PC-9 (cell line): ENCODE data around the gene PPP1R1A. TPM values are rescaled to one million over a fixed set of nuclear protein-coding genes. Genes with fewer than 3 reads are reported as not detected.

Experiments used
- BruUV-seq: library from RNA; stranded (reverse); fragments of 400-500 nt; replicated peaks from 2 replicates; lab custom pipeline; 2021; lab: Mats Ljungman, UMichigan
- CTCF ChIA-PET: fragments of 300-600 bp; sonication (Branson Sonifier 250); formaldehyde crosslinking; loops from one replicate; lab custom pipeline; 2022; ENCODE audit warnings: antibody characterized with exemption; lab: Charles Lee
- POLR2A ChIA-PET: fragments of 300-600 bp; sonication (Branson Sonifier 250); formaldehyde crosslinking; loops from one replicate; lab custom pipeline; 2022; ENCODE audit warnings: antibody characterized with exemption; ENCODE audit not compliant: unreplicated experiment; lab: Charles Lee
- DNase-seq, 2 experiments: peaks; one replicate each; pipeline versions ENCODE4 v3.0.0 to v3.0.0-alpha.2; 2015 to 2022; ENCODE audit warnings: mixed read lengths in 1 of 2
- H2AFZ ChIP-seq: fragments of 200-600 bp; sonication (generic); 2 replicates; pipeline ENCODE4 v1.8.1; 2017; ENCODE audit warnings: antibody characterized with exemption
- H3F3A ChIP-seq: fragments of 200-600 bp; sonication (generic); 2 replicates; pipeline ENCODE4 v1.8.1; 2017; ENCODE audit warnings: antibody characterized with exemption, mild to moderate bottlenecking, low read depth; ENCODE audit not compliant: insufficient read depth
- H3K27ac ChIP-seq: fragments of 200-600 bp; sonication (generic); 2 replicates; pipeline ENCODE4 v1.6.1; 2016; ENCODE audit warnings: mixed run types
- H3K27me3 ChIP-seq: fragments of 200-600 bp; sonication (generic); 2 replicates; pipeline ENCODE4 v1.6.1; 2016; ENCODE audit warnings: low read depth, mixed run types; ENCODE audit not compliant: insufficient read depth
- H3K36me3 ChIP-seq: fragments of 200-600 bp; sonication (generic); 2 replicates; pipeline ENCODE4 v1.6.1; 2016; ENCODE audit warnings: low read depth, mixed run types
- H3K4me1 ChIP-seq: fragments of 200-600 bp; sonication (generic); replicated peaks from 2 replicates; pipeline ENCODE4 v1.6.1; 2016; ENCODE audit warnings: mixed run types; ENCODE audit not compliant: insufficient read depth
- H3K4me2 ChIP-seq: fragments of 200-600 bp; sonication (generic); 2 replicates; pipeline ENCODE4 v1.6.1; 2017; ENCODE audit warnings: mixed run types
- H3K4me3 ChIP-seq: fragments of 200-600 bp; sonication (generic); 2 replicates; pipeline ENCODE4 v1.6.1; 2016; ENCODE audit warnings: mixed run types
- H3K79me2 ChIP-seq: fragments of 200-600 bp; sonication (generic); 2 replicates; pipeline ENCODE4 v1.6.1; 2017; ENCODE audit warnings: low read depth, mixed run types
- H3K9me2 ChIP-seq: fragments of 200-600 bp; sonication (generic); 2 replicates; pipeline ENCODE4 v1.8.1; 2017; ENCODE audit warnings: mild to moderate bottlenecking; ENCODE audit not compliant: insufficient read depth
- H3K9me3 ChIP-seq: fragments of 200-600 bp; sonication (generic); 2 replicates; pipeline ENCODE4 v1.8.1; 2016; ENCODE audit warnings: low read depth; ENCODE audit not compliant: insufficient read depth
- H4K20me1 ChIP-seq: fragments of 200-600 bp; sonication (generic); 2 replicates; pipeline ENCODE4 v1.8.1; 2017; ENCODE audit not compliant: insufficient read depth
- EZH2 ChIP-seq: fragments of 200-600 bp; sonication (generic); IDR thresholded peaks from 2 replicates; pipeline ENCODE4 v1.8.0; 2017; ENCODE audit warnings: antibody characterized with exemption, low read depth
- intact Hi-C: fragments of 100-400 bp; cut with micrococcal nuclease; formaldehyde crosslinking; loops from one replicate; pipeline ENCODE4 v1.10.0; 2022; ENCODE audit not compliant: unreplicated experiment
- total RNA-seq: library from RNA; stranded (reverse); gene quantifications from 2 replicates; pipeline ENCODE4 v1.2.3, GENCODE V29; 2021
- TF ChIP-seq, protein P1 (sequence below): fragments of 200-600 bp; sonication (generic); conservative IDR thresholded peaks from 2 replicates; pipeline ENCODE4 v1.6.1; 2017; ENCODE audit warnings: mixed run types, antibody characterized with exemption, mild to moderate bottlenecking, moderate library complexity

PPP1R1A gene
- total RNA-seq, 1 experiment from 2014 or later: not detected

- no peaks in the 10 kb centered on the region for H3K4me1 ChIP-seq
- no peak overlapping the region for H2AFZ ChIP-seq
- no TSS peak for BruUV-seq
- H3K36me3 ChIP-seq: no peaks in the 10 kb centered on the region
- H4K20me1 ChIP-seq: no peaks in the 10 kb centered on the region
- TF ChIP-seq, protein P1, sequence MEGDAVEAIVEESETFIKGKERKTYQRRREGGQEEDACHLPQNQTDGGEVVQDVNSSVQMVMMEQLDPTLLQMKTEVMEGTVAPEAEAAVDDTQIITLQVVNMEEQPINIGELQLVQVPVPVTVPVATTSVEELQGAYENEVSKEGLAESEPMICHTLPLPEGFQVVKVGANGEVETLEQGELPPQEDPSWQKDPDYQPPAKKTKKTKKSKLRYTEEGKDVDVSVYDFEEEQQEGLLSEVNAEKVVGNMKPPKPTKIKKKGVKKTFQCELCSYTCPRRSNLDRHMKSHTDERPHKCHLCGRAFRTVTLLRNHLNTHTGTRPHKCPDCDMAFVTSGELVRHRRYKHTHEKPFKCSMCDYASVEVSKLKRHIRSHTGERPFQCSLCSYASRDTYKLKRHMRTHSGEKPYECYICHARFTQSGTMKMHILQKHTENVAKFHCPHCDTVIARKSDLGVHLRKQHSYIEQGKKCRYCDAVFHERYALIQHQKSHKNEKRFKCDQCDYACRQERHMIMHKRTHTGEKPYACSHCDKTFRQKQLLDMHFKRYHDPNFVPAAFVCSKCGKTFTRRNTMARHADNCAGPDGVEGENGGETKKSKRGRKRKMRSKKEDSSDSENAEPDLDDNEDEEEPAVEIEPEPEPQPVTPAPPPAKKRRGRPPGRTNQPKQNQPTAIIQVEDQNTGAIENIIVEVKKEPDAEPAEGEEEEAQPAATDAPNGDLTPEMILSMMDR: no peak
- TF ChIP-seq EZH2: no peak
- no peak overlapping the region for H3K4me2 ChIP-seq
- peaks cover 18% of the 10 kb centered on the region for H3K27me3 ChIP-seq
- no peak overlapping the region for H3K27ac ChIP-seq
- no peak overlapping the region for H3K4me3 ChIP-seq
- H3K9me3 ChIP-seq: no peaks in the 10 kb centered on the region
- no peak for DNase-seq
- no peaks in the 10 kb centered on the region for H3F3A ChIP-seq
- no peaks in the 10 kb centered on the region for H3K9me2 ChIP-seq
- POLR2A ChIA-PET: no interaction called here
- intact Hi-C loops: loop anchor here (10.0 kb wide), 1 partner anchor 348 kb away; no protein-coding TSS in a partner anchor
- no peaks in the 10 kb centered on the region for H3K79me2 ChIP-seq
- CTCF ChIA-PET: interaction anchor here (0.8 kb wide), 1 partner anchor 52 kb away, joined by 3 read pairs; no protein-coding TSS in a partner anchor
Observed at GRCh38 chr12:54606556-54606955, 18.1 kb upstream of the PPP1R1A start.

DNA sequence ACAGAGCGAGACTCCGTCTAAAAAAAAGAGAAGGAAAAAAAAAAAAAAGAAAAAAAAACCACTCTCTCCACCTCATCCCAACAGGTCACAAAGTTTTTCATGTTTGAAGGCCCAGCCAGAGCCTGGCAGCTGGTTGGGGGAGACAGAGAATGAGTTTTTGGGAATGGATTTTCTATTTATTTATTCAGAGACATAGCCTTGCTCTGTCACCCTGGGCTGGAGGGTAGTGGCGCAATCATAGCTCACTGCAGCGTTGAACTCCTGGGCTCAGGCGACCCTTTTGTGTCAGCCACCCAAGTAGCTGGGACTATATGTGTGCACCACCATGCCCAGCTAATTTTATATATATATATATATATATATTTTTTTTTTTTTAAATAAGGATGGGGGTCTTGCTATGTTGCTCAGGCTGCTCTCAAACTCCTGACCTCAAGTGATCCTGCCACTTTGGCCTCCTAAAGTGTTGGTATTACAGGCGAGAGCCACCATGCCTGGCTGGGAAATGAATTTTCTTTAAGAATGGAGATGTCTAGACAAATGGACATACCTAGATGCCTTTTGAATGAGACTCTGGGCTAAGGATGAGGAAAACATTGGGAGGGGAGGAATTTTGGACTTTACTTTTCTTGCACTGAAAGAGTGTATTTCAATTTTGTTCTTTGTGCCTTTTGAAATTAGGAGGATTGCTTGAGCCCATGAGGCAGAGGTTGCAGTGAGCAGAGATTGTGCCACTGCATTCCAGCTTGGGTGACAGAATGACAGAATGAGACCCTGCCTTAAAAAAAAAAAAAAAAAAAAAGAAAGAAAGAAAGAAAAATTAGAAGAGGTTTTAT, 16.9 kb upstream of the PPP1R1A start:
- no peaks in the 10 kb centered on the region for H4K20me1 ChIP-seq
- H3K9me2 ChIP-seq: no peaks in the 10 kb centered on the region
- no peak overlapping the region for H3K4me3 ChIP-seq
- no peaks in the 10 kb centered on the region for H3K9me3 ChIP-seq
- POLR2A ChIA-PET: no interaction called here
- intact Hi-C loops: loop anchor here (10.0 kb wide), 1 partner anchor 349 kb away; no protein-coding TSS in a partner anchor
- BruUV-seq: no TSS peak
- no peaks in the 10 kb centered on the region for H3K4me1 ChIP-seq
- H3K36me3 ChIP-seq: no peaks in the 10 kb centered on the region
- no peak overlapping the region for H3K27ac ChIP-seq
- CTCF ChIA-PET: interaction anchor here (0.8 kb wide), 1 partner anchor 76 kb away, joined by 3 read pairs; no protein-coding TSS in a partner anchor
- no peak for DNase-seq
- no peak overlapping the region for H3K4me2 ChIP-seq
- H3F3A ChIP-seq: no peaks in the 10 kb centered on the region
- H3K27me3 ChIP-seq: peaks cover 13% of the 10 kb centered on the region
- TF ChIP-seq EZH2: no peak
- TF ChIP-seq, protein P1: no peak
- no peak overlapping the region for H2AFZ ChIP-seq
- H3K79me2 ChIP-seq: no peaks in the 10 kb centered on the region

GRCh38 chr12:54604436-54604835, 16.0 kb upstream of the PPP1R1A start:
- Histone ChIP-seq H3K4me1 (no peaks in the 10 kb centered on the region), H3K4me3 (no peak overlapping the region), H3K27me3 (peaks cover 14% of the 10 kb centered on the region), H3K27ac (no peak overlapping the region), H3K4me2 (no peak overlapping the region), H4K20me1 (no peaks in the 10 kb centered on the region), H3K9me2 (no peaks in the 10 kb centered on the region), H2AFZ (no peak overlapping the region), H3F3A (no peaks in the 10 kb centered on the region), H3K36me3 (no peaks in the 10 kb centered on the region), H3K9me3 (no peaks in the 10 kb centered on the region), H3K79me2 (no peaks in the 10 kb centered on the region)
- ChIA-PET POLR2A (no interaction called here), CTCF (interaction anchor here (0.8 kb wide), 1 partner anchor 75 kb away, joined by 3 read pairs; no protein-coding TSS in a partner anchor)
- intact Hi-C loops: loop anchor here (10.0 kb wide), 1 partner anchor 350 kb away; no protein-coding TSS in a partner anchor
- no peak for TF ChIP-seq EZH2
- TF ChIP-seq, protein P1: no peak
- no peak for DNase-seq
- no TSS peak for BruUV-seq
